Measurements from ENCODE around the gene CD96.

DNA sequence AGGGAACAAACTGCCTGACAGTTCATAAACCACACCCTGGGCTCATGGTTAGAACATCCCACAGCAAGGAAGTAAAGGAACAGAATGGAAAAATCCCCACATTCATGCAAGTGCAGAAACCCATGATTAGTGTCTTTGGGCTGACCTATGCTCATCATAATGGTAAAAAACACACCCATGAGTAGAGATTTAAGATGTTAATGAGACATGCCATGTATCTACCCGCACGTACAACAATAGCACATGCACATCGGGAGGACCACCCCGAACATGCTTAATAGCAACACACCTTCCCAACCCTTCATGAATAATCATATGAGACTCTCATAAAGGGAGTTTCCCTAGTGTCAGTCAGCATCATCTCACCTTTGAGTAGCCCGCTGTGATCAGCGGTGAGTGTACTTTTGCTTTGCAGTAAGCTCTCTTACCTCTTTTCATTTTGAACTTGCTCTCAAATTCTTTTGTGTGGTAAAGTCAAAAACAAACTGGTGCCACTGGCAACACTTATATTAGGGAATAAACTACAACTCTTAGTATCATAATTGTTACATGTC is 30.0 kb downstream of the CD96 start:
- no peak for TF ChIP-seq CTCF (conservative IDR thresholded peaks at IDR 0.05 in 1 of 2, IDR thresholded peaks at IDR 0.05 in 1 of 2; ENCODE audit: extremely low read depth in 1 of 2, insufficient read depth in 1 of 2, low read depth in 1 of 2, low read length in 2 of 2)
- no peak for TF ChIP-seq EZH2 (IDR thresholded peaks at IDR 0.05; ENCODE audit: borderline replicate concordance, low read length)
